ENCODE results near the gene COL1A2. TPM values are rescaled to one million over a fixed set of nuclear protein-coding genes. Genes with fewer than 3 reads are reported as not detected.

Gene COL1A2
- polyA plus RNA-seq, 1 experiment, result 4,815 TPM

- POLR2A ChIA-PET, result interaction anchor here (4.6 to 13.1 kb wide), 4 partner anchors 24 to 109 kb away, joined by 27 to 450 read pairs (median 58); no protein-coding TSS in a partner anchor
- H3K4me3 ChIP-seq (ENCODE audit: low read depth, low read length), result peak overlapping the region; percentile 96
- no peaks in the 10 kb centered on the region for H3K27me3 ChIP-seq (ENCODE audit: control insufficient read depth, insufficient read depth, low read length)
- no peak for TF ChIP-seq CTCF (IDR thresholded peaks at IDR 0.05; ENCODE audit: low read depth, low read length)
- no peak overlapping the region for H3K27ac ChIP-seq (ENCODE audit: low read depth, low read length)
- CTCF ChIA-PET, result interaction anchor here (2.4 to 12.0 kb wide), 2 partner anchors 37 to 105 kb away, joined by 7 to 482 read pairs; no protein-coding TSS in a partner anchor
- DNase-seq (ENCODE audit: low read depth, low spot score), result no peak
- no peaks in the 10 kb centered on the region for H3K9me3 ChIP-seq (ENCODE audit: control insufficient read depth, insufficient read depth, low read length)
These were observed 4.1 kb downstream of the COL1A2 start for GRCh38 chr7:94398841-94399240.

GRCh38 chr7:94400022-94400421 lies 5.3 kb downstream of the COL1A2 start:
- POLR2A ChIA-PET, result interaction anchor here (0.9 to 13.1 kb wide), 7 partner anchors 10 to 110 kb away, joined by 3 to 450 read pairs (median 11); no protein-coding TSS in a partner anchor
- H3K4me3 ChIP-seq (ENCODE audit: low read depth, low read length), result peak overlapping the region; percentile 96
- peak overlapping the region; percentile 32 for H3K27ac ChIP-seq (ENCODE audit: low read depth, low read length)
- DNase-seq (ENCODE audit: low read depth, low spot score), result no peak
- no peak for TF ChIP-seq CTCF (IDR thresholded peaks at IDR 0.05; ENCODE audit: low read depth, low read length)
- H3K9me3 ChIP-seq (ENCODE audit: control insufficient read depth, insufficient read depth, low read length), result no peaks in the 10 kb centered on the region
- CTCF ChIA-PET, result interaction anchor here (0.6 to 12.0 kb wide), 4 partner anchors 24 to 106 kb away, joined by 3 to 482 read pairs (median 6); no protein-coding TSS in a partner anchor
- no peaks in the 10 kb centered on the region for H3K27me3 ChIP-seq (ENCODE audit: control insufficient read depth, insufficient read depth, low read length)

GRCh38 chr7:94400643-94401427 lies 6.1 kb downstream of the COL1A2 start:
- H3K27ac ChIP-seq (ENCODE audit: low read depth, low read length), result peak overlapping the region; percentile 66
- peak overlapping the region; percentile 96 for H3K4me3 ChIP-seq (ENCODE audit: low read depth, low read length)
- no peaks in the 10 kb centered on the region for H3K9me3 ChIP-seq (ENCODE audit: control insufficient read depth, insufficient read depth, low read length)
- ChIA-PET CTCF (interaction anchor here (0.9 to 12.0 kb wide), 4 partner anchors 32 to 306 kb away, joined by 3 to 482 read pairs (median 4); no protein-coding TSS in a partner anchor), POLR2A (interaction anchor here (0.9 to 13.1 kb wide), 7 partner anchors 10 to 111 kb away, joined by 4 to 450 read pairs (median 11); no protein-coding TSS in a partner anchor)
- no peak for TF ChIP-seq CTCF (IDR thresholded peaks at IDR 0.05; ENCODE audit: low read depth, low read length)
- no peaks in the 10 kb centered on the region for H3K27me3 ChIP-seq (ENCODE audit: control insufficient read depth, insufficient read depth, low read length)
- no peak for DNase-seq (ENCODE audit: low read depth, low spot score)

- no peak for DNase-seq (ENCODE audit: low read depth, low spot score)
- TF ChIP-seq CTCF (IDR thresholded peaks at IDR 0.05; ENCODE audit: low read depth, low read length), result no peak
- H3K9me3 ChIP-seq (ENCODE audit: control insufficient read depth, insufficient read depth, low read length), result no peaks in the 10 kb centered on the region
- H3K27me3 ChIP-seq (ENCODE audit: control insufficient read depth, insufficient read depth, low read length), result no peaks in the 10 kb centered on the region
- ChIA-PET CTCF (interaction anchor here (0.9 to 12.0 kb wide), 4 partner anchors 31 to 306 kb away, joined by 3 to 482 read pairs (median 4); no protein-coding TSS in a partner anchor), POLR2A (interaction anchor here (0.5 to 13.1 kb wide), 7 partner anchors 9 to 112 kb away, joined by 3 to 450 read pairs (median 11); no protein-coding TSS in a partner anchor)
- peak overlapping the region; percentile 96 for H3K4me3 ChIP-seq (ENCODE audit: low read depth, low read length)
- H3K27ac ChIP-seq (ENCODE audit: low read depth, low read length), result no peak overlapping the region
These were observed 6.7 kb downstream of the COL1A2 start for GRCh38 chr7:94401428-94401814.

Data from AG04450 (cell line).